BLaER1 treated with 17β-estradiol and CSF1 and Interleukin-3, amounts not matched to agents 10 nM and 100 nM (cell line): ENCODE results near the gene SLC25A22.
A peak's percentile ranks its signal among the peaks of the same experiment; 100 is the strongest.

ENCODE experiments used
- H3K27ac ChIP-seq, 11 experiments: shearing (Covaris generic); formaldehyde crosslinking; 2 replicates each; pipeline ENCODE4 v1.8.1; 2022
- H3K27me3 ChIP-seq, 11 experiments: shearing (Covaris generic); formaldehyde crosslinking; 2 replicates each; pipeline ENCODE4 v1.8.1; 2022
- H3K36me3 ChIP-seq, 11 experiments: shearing (Covaris generic); formaldehyde crosslinking; 2 replicates each; pipeline ENCODE4 v1.8.1; 2022
- H3K4me1 ChIP-seq, 10 experiments: shearing (Covaris generic); formaldehyde crosslinking; 2 replicates each; pipeline ENCODE4 v1.8.1; 2022
- H3K4me2 ChIP-seq, 11 experiments: shearing (Covaris generic); formaldehyde crosslinking; 2 replicates each; pipeline ENCODE4 v1.8.1; 2022
- H3K4me3 ChIP-seq, 10 experiments: shearing (Covaris generic); formaldehyde crosslinking; 2 replicates each; pipeline ENCODE4 v1.8.1; 2022
- H3K9ac ChIP-seq, 11 experiments: shearing (Covaris generic); formaldehyde crosslinking; 2 replicates each; pipeline ENCODE4 v1.8.1; 2022
- H3K9me3 ChIP-seq, 11 experiments: shearing (Covaris generic); formaldehyde crosslinking; replicated peaks in 1 of 11; 2 replicates each; pipeline ENCODE4 v1.8.1; 2022
- H4K20me1 ChIP-seq, 11 experiments: shearing (Covaris generic); formaldehyde crosslinking; 2 replicates each; pipeline ENCODE4 v1.8.1; 2022
- Cebpa-rat ChIP-seq, 11 experiments: shearing (Covaris generic); IDR thresholded peaks; 2 replicates each; pipeline ENCODE4 v1.8.1; 2022

SLC25A22 gene

DNA sequence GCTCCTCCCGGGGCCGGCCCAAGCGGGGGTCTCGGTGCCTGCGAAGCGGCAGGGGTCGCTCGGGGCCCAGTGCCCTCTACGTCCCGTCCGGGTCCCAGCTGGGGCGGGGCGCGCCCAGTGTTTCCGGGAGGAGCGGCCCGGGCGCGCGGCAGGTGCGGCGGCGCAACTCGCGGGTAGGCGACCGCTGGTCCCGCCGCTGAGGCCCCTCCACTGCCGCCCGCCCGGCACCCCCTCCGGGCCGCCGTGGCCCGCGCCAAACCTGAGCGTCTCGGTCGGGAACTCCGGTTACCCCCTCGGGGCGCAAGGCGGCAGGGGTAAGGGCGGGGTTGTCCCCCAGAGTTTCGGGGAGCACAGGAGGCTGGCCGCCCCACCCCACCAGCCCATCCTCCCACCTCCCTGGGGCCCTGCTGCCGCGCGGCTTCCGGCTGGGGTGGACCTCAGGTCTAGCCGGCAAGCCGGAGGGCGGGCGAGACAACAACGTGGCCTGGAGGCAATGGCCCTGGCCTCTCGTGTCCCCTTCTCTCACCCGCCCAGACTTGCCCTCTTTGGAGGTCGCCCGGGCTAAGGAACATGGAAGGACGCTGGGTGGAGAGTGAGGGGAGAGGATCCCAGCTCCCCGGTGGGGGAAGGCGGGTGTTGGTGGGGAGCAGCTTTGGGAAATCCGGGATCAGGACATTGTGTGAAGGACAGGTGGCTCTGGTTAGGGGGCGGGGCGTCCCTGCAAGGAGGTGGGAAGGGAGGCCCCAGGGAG, 29.2 kb upstream of the SLC25A22 start:
- peaks cover 21 to 37% (median 34%) of the 10 kb centered on the region in 11 experiments for H3K36me3 ChIP-seq
- H3K4me3 ChIP-seq = peak overlapping the region; percentile 55 to 70 (median 60)
- peak overlapping the region; percentile 93 to 100 (median 100) for H3K4me2 ChIP-seq
- H3K9ac ChIP-seq = peak overlapping the region; percentile 45 to 83 (median 69); a peak in 21 of 22 replicates
- TF ChIP-seq Cebpa-rat (IDR thresholded peaks at IDR 0.05) = peak in 1 of 11 experiments; percentile 4; a peak in 1 of 22 replicates
- H3K9me3 ChIP-seq = no peaks in the 10 kb centered on the region
- peaks cover 8 to 97% (median 76%) of the 10 kb centered on the region in 11 experiments; a peak in 20 of 22 replicates for H4K20me1 ChIP-seq
- H3K27ac ChIP-seq = peak overlapping the region; percentile 12 to 64 (median 40); a peak in 17 of 22 replicates
- peaks cover 72 to 82% (median 77%) of the 10 kb centered on the region in 11 experiments for H3K27me3 ChIP-seq
- H3K4me1 ChIP-seq = peaks cover 65 to 100% (median 89%) of the 10 kb centered on the region in 10 experiments

- Histone ChIP-seq H3K4me3 (peak overlapping the region; percentile 55 to 70 (median 60)), H3K36me3 (peaks cover 21 to 39% (median 35%) of the 10 kb centered on the region in 11 experiments), H3K27me3 (peaks cover 67 to 76% (median 71%) of the 10 kb centered on the region in 11 experiments), H3K9me3 (no peaks in the 10 kb centered on the region), H3K27ac (peak overlapping the region; percentile 12 to 64 (median 40); a peak in 16 of 22 replicates), H3K9ac (peak overlapping the region; percentile 45 to 83 (median 69); a peak in 21 of 22 replicates), H3K4me1 (peaks cover 65 to 100% (median 89%) of the 10 kb centered on the region in 10 experiments), H4K20me1 (peaks cover 13 to 97% (median 71%) of the 10 kb centered on the region in 11 experiments; a peak in 20 of 22 replicates), H3K4me2 (peak overlapping the region; percentile 93 to 100 (median 100))
- TF ChIP-seq Cebpa-rat (IDR thresholded peaks at IDR 0.05) = peak in 2 of 11 experiments; percentile 19 to 23; a peak in 1 of 22 replicates
Observed at GRCh38 chr11:826836-827145, 28.7 kb upstream of the SLC25A22 start.

- H3K4me1 ChIP-seq = peaks cover 65 to 100% (median 89%) of the 10 kb centered on the region in 10 experiments
- peak overlapping the region in 4 of 11 experiments; percentile 18 to 57 (median 50); a peak in 5 of 22 replicates for H3K27ac ChIP-seq
- peak overlapping the region in 8 of 10 experiments; percentile 55 to 70 (median 62); a peak in 12 of 20 replicates for H3K4me3 ChIP-seq
- no peaks in the 10 kb centered on the region for H3K9me3 ChIP-seq
- H3K4me2 ChIP-seq = peak overlapping the region; percentile 93 to 100 (median 100)
- peaks cover 19 to 97% (median 71%) of the 10 kb centered on the region in 11 experiments; a peak in 20 of 22 replicates for H4K20me1 ChIP-seq
- TF ChIP-seq Cebpa-rat (IDR thresholded peaks at IDR 0.05) = no peak
- H3K36me3 ChIP-seq = peaks cover 21 to 44% (median 35%) of the 10 kb centered on the region in 11 experiments
- H3K27me3 ChIP-seq = peaks cover 61 to 71% (median 66%) of the 10 kb centered on the region in 11 experiments
- peak overlapping the region in 5 of 11 experiments; percentile 45 to 75 (median 69); a peak in 10 of 22 replicates for H3K9ac ChIP-seq
Observed at GRCh38 chr11:826227-826621, 28.1 kb upstream of the SLC25A22 start.

DNA sequence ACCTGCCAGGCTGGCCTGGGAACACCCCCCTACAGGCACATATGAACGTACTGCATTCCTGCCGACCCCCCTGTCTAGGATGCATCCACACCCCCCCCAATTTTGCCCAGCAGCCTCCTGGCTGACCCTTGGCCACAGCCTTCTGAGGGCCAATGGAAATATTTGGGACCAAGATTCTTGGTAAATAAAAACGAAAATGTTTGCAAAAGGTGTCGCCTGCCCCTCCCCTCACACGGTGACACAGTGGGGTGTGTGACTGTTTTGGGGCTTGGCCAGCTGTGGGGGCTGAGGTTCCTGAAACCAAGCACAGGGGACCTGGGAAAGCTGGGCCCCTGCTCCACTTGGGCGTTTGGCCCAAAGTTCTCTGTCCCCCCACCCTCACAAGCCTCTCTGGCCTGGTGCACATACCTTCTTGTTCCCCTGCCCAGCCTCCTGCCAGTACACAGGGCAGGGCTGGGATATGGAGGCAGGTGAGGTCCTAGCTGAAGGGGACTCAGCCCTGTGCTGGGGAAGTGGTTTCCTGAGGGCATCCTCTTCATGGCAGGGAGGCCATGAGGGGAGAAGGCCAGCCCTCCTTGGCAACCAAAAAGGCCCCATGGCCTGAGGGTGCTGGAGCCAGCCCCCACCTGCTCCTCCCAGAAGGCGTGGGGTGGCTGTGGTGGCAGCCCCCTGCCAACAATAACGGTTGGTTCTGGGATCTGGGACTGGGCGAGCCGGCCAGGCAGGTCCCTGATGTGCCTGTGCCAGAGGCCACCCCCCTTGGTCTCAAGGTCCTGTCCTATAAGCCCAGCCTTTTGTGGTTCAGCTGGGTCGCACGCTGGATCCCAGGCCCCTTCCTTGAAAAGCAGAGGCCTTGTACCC, 27.5 kb upstream of the SLC25A22 start:
- Histone ChIP-seq H3K4me3 (no peak overlapping the region; a peak in 1 of 20 replicates), H3K9ac (peak overlapping the region in 5 of 11 experiments; percentile 17 to 68 (median 27); a peak in 4 of 22 replicates), H3K27me3 (peaks cover 55 to 65% (median 59%) of the 10 kb centered on the region in 11 experiments), H3K4me1 (peaks cover 65 to 100% (median 89%) of the 10 kb centered on the region in 10 experiments), H3K36me3 (peaks cover 21 to 48% (median 35%) of the 10 kb centered on the region in 11 experiments), H3K4me2 (peak overlapping the region; percentile 1 to 100 (median 100); a peak in 19 of 22 replicates), H3K9me3 (no peaks in the 10 kb centered on the region), H4K20me1 (peaks cover 25 to 97% (median 71%) of the 10 kb centered on the region in 11 experiments; a peak in 20 of 22 replicates), H3K27ac (no peak overlapping the region)
- no peak for TF ChIP-seq Cebpa-rat (IDR thresholded peaks at IDR 0.05)

DNA sequence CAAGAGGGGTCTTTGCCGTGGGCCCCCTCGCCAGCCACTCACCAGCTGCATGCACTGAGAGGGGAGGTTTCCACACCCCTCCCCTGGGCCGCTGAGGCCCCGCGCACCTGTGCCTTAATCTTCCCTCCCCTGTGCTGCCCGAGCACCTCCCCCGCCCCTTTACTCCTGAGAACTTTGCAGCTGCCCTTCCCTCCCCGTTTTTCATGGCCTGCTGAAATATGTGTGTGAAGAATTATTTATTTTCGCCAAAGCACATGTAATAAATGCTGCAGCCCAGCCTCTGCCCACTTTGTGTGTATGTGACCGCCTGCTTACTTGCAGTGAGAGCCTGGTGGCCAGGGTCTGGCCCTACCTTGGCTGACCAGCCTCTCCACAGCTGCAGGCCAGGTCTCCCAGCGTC, 26.9 kb upstream of the SLC25A22 start:
- H3K4me1 ChIP-seq = peaks cover 63 to 99% (median 87%) of the 10 kb centered on the region in 10 experiments
- TF ChIP-seq Cebpa-rat (IDR thresholded peaks at IDR 0.05) = no peak
- H3K9me3 ChIP-seq = no peaks in the 10 kb centered on the region
- H3K9ac ChIP-seq = no peak overlapping the region
- H4K20me1 ChIP-seq = peaks cover 31 to 97% (median 71%) of the 10 kb centered on the region in 11 experiments; a peak in 20 of 22 replicates
- peaks cover 21 to 48% (median 35%) of the 10 kb centered on the region in 11 experiments for H3K36me3 ChIP-seq
- H3K27me3 ChIP-seq = peaks cover 48 to 58% (median 53%) of the 10 kb centered on the region in 11 experiments
- no peak overlapping the region for H3K27ac ChIP-seq
- H3K4me3 ChIP-seq = no peak overlapping the region
- H3K4me2 ChIP-seq = peak overlapping the region in 9 of 11 experiments; percentile 95 to 100 (median 100); a peak in 14 of 22 replicates

DNA sequence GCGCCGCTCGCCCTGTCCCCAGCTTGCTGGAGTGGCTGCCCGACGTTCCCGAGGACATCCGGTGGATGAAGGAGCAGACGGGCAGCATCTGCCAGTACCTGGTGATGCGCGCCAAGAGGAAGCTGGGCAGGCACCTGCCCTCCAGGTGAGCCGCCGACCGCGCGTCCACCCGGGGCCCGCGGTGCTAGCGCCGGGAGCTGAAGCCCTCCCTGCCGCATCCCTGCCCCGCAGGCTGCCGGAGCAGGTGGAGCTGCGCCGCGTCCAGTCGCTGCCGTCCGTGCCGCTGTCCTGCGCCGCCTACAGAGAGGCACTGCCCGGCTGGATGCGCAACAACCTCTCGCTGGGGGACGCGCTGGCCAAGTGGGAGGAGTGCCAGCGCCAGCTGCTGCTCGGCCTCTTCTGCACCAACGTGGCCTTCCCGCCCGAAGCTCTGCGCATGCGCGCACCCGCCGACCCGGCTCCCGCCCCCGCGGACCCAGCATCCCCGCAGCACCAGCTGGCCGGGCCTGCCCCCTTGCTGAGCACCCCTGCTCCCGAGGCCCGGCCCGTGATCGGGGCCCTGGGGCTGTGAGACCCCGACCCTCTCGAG, 26.3 kb upstream of the SLC25A22 start:
- H4K20me1 ChIP-seq = peaks cover 31 to 97% (median 67%) of the 10 kb centered on the region in 11 experiments; a peak in 20 of 22 replicates
- no peak overlapping the region for H3K27ac ChIP-seq
- H3K9me3 ChIP-seq = no peaks in the 10 kb centered on the region
- TF ChIP-seq Cebpa-rat (IDR thresholded peaks at IDR 0.05) = no peak
- no peak overlapping the region for H3K9ac ChIP-seq
- peaks cover 21 to 48% (median 35%) of the 10 kb centered on the region in 11 experiments for H3K36me3 ChIP-seq
- H3K4me3 ChIP-seq = no peak overlapping the region
- H3K4me2 ChIP-seq = peak overlapping the region in 7 of 11 experiments; percentile 8 to 100 (median 24); a peak in 7 of 22 replicates
- H3K27me3 ChIP-seq = peaks cover 43 to 52% (median 47%) of the 10 kb centered on the region in 11 experiments
- H3K4me1 ChIP-seq = peaks cover 57 to 93% (median 81%) of the 10 kb centered on the region in 10 experiments

GRCh38 chr11:823441-824291, 25.6 kb upstream of the SLC25A22 start:
- Histone ChIP-seq H3K4me3 (no peak overlapping the region), H3K27me3 (peaks cover 35 to 45% (median 40%) of the 10 kb centered on the region in 11 experiments), H3K4me2 (peak overlapping the region in 5 of 11 experiments; percentile 28 to 100 (median 97); a peak in 4 of 22 replicates), H3K4me1 (peaks cover 54 to 91% (median 79%) of the 10 kb centered on the region in 10 experiments), H4K20me1 (peaks cover 31 to 93% (median 60%) of the 10 kb centered on the region in 11 experiments; a peak in 20 of 22 replicates), H3K9ac (0 out of 22 replicates have a peak overlapping the region, but pooled peaks of 1 of the 11 experiments have one; percentile 97), H3K36me3 (peaks cover 21 to 48% (median 35%) of the 10 kb centered on the region in 11 experiments), H3K9me3 (no peaks in the 10 kb centered on the region), H3K27ac (peak overlapping the region in 2 of 11 experiments; percentile 5 to 93; a peak in 1 of 22 replicates)
- TF ChIP-seq Cebpa-rat (IDR thresholded peaks at IDR 0.05) = no peak
